Activated T-helper 1 cell treated with Interleukin-2 at 50 U/mL for 16 hours (primary cell): Measurements from ENCODE around the gene KRT9.
"Not testable (repeated sequence)": the region's sequence is repeated elsewhere in the genome, so short reads cannot be mapped to it uniquely, and the experiment has no call there.

Experiments
- DNase-seq: peaks from one replicate; pipeline ENCODE4 v3.0.0-alpha.2; 2020; ENCODE audit warnings: low read depth

Gene KRT9

GRCh38 chr17:41545829-41546410 lies 25.9 kb downstream of the KRT9 start:
- DNase-seq: no peak

- DNase-seq: no peak
Observed at GRCh38 chr17:41544935-41545334, 26.9 kb downstream of the KRT9 start.

- no peak for DNase-seq
Observed at GRCh38 chr17:41544491-41544892, 27.4 kb downstream of the KRT9 start.

GRCh38 chr17:41542786-41543185 lies 29.1 kb downstream of the KRT9 start:
- DNase-seq: not testable (repeated sequence)

- no peak for DNase-seq
Observed at GRCh38 chr17:41542357-41542756, 29.5 kb downstream of the KRT9 start.

- DNase-seq: no peak
Observed at GRCh38 chr17:41540921-41541625, 30.8 kb downstream of the KRT9 start.

GRCh38 chr17:41539979-41540701 lies 31.7 kb downstream of the KRT9 start:
- DNase-seq: no peak

GRCh38 chr17:41539071-41539492 lies 32.8 kb downstream of the KRT9 start:
- DNase-seq: no peak

- DNase-seq: no peak
Observed at GRCh38 chr17:41538565-41538991, 33.3 kb downstream of the KRT9 start.

- DNase-seq: no peak
Observed at GRCh38 chr17:41537990-41538389, 33.9 kb downstream of the KRT9 start.

- no peak for DNase-seq
Observed at GRCh38 chr17:41537614-41537954, 34.3 kb downstream of the KRT9 start.

GRCh38 chr17:41536741-41537613 lies 34.9 kb downstream of the KRT9 start:
- DNase-seq: no peak

- no peak for DNase-seq
Observed at GRCh38 chr17:41535764-41536481, 35.9 kb downstream of the KRT9 start.

GRCh38 chr17:41534899-41535546 lies 36.8 kb downstream of the KRT9 start:
- no peak for DNase-seq

- DNase-seq: no peak
Observed at GRCh38 chr17:41533613-41534012, 38.2 kb downstream of the KRT9 start.

GRCh38 chr17:41532947-41533570 lies 38.8 kb downstream of the KRT9 start:
- DNase-seq: no peak

- DNase-seq: no peak
Observed at GRCh38 chr17:41531993-41532392, 39.9 kb downstream of the KRT9 start.

- DNase-seq: no peak
Observed at GRCh38 chr17:41530062-41531048, 41.5 kb downstream of the KRT9 start.

GRCh38 chr17:41529491-41529915 lies 42.4 kb downstream of the KRT9 start:
- no peak for DNase-seq
